ENCODE measurements around the gene TAAR5.
"Not testable (repeated sequence)": the region's sequence is repeated elsewhere in the genome, so short reads cannot be mapped to it uniquely, and the experiment has no call there.

Gene TAAR5
- 0 reads per million in 2 experiments for total RNA-seq

- no peak for DNase-seq (ENCODE audit: low read depth)
Observed at GRCh38 chr6:132589454-132589853, at the start of gene TAAR5. Gene TAAR5, minus strand, starts transcription at chr6:132589741. Its CDS starts 55 bp downstream, at chr6:132589686.

- not testable (repeated sequence) for DNase-seq (ENCODE audit: low read depth)
Observed at GRCh38 chr6:132637135-132637534, 47.6 kb upstream of the TAAR5 start.

- not testable (repeated sequence) for DNase-seq (ENCODE audit: low read depth)
Observed at GRCh38 chr6:132635906-132636305, 46.4 kb upstream of the TAAR5 start.

GRCh38 chr6:132635288-132635687, 45.7 kb upstream of the TAAR5 start:
- not testable (repeated sequence) for DNase-seq (ENCODE audit: low read depth)

GRCh38 chr6:132634796-132635195, 45.3 kb upstream of the TAAR5 start:
- no peak for DNase-seq (ENCODE audit: low read depth)

- no peak for DNase-seq (ENCODE audit: low read depth)
Observed at GRCh38 chr6:132633362-132633761, 43.8 kb upstream of the TAAR5 start.

GRCh38 chr6:132624175-132624574, 34.6 kb upstream of the TAAR5 start, which contains the start of gene TAAR2:
Gene TAAR2, minus strand, starts transcription at chr6:132624275. Its CDS starts 0 bp downstream, at chr6:132624275.
- DNase-seq (ENCODE audit: low read depth), result no peak

- DNase-seq (ENCODE audit: low read depth), result no peak
Observed at GRCh38 chr6:132623106-132623845, 33.7 kb upstream of the TAAR5 start.

GRCh38 chr6:132616677-132617076, 27.1 kb upstream of the TAAR5 start:
- DNase-seq (ENCODE audit: low read depth), result no peak

GRCh38 chr6:132614554-132614953, 25.0 kb upstream of the TAAR5 start:
- no peak for DNase-seq (ENCODE audit: low read depth)

- DNase-seq (ENCODE audit: low read depth), result no peak
Observed at GRCh38 chr6:132612449-132613108, 23.0 kb upstream of the TAAR5 start.

- DNase-seq (ENCODE audit: low read depth), result no peak
Observed at GRCh38 chr6:132611616-132612015, 22.1 kb upstream of the TAAR5 start.

GRCh38 chr6:132607544-132608233, 18.1 kb upstream of the TAAR5 start:
- no peak for DNase-seq (ENCODE audit: low read depth)

- no peak for DNase-seq (ENCODE audit: low read depth)
Observed at GRCh38 chr6:132604635-132605152, 15.2 kb upstream of the TAAR5 start.

- not testable (repeated sequence) for DNase-seq (ENCODE audit: low read depth)
Observed at GRCh38 chr6:132600900-132601299, 11.4 kb upstream of the TAAR5 start.

- no peak for DNase-seq (ENCODE audit: low read depth)
Observed at GRCh38 chr6:132598473-132598872, 8.9 kb upstream of the TAAR5 start.

- no peak for DNase-seq (ENCODE audit: low read depth)
Observed at GRCh38 chr6:132596201-132596600, 6.7 kb upstream of the TAAR5 start.

- DNase-seq (ENCODE audit: low read depth), result no peak
Observed at GRCh38 chr6:132592855-132593254, 3.3 kb upstream of the TAAR5 start.

- no peak for DNase-seq (ENCODE audit: low read depth)
Observed at GRCh38 chr6:132590362-132590761, 821 bp upstream of the TAAR5 start.

GRCh38 chr6:132587424-132587823, 2.1 kb downstream of the TAAR5 start:
- no peak for DNase-seq (ENCODE audit: low read depth)

- DNase-seq (ENCODE audit: low read depth), result no peak
Observed at GRCh38 chr6:132584698-132585097, 4.8 kb downstream of the TAAR5 start.

- DNase-seq (ENCODE audit: low read depth), result no peak
Observed at GRCh38 chr6:132571774-132572173, 17.8 kb downstream of the TAAR5 start.
